HG02588 (cell line): ENCODE data around the gene UBE2J1.
"Not testable (repeated sequence)": the region's sequence is repeated elsewhere in the genome, so short reads cannot be mapped to it uniquely, and the experiment has no call there.

Experiments
- ATAC-seq: cut with Tn5 transposase; IDR thresholded peaks from one replicate; pipeline ENCODE4 v1.9.1; 2021; ENCODE audit warnings: mild to moderate bottlenecking, moderate library complexity; ENCODE audit not compliant: unreplicated experiment

The UBE2J1 gene, protein sequence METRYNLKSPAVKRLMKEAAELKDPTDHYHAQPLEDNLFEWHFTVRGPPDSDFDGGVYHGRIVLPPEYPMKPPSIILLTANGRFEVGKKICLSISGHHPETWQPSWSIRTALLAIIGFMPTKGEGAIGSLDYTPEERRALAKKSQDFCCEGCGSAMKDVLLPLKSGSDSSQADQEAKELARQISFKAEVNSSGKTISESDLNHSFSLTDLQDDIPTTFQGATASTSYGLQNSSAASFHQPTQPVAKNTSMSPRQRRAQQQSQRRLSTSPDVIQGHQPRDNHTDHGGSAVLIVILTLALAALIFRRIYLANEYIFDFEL

DNA sequence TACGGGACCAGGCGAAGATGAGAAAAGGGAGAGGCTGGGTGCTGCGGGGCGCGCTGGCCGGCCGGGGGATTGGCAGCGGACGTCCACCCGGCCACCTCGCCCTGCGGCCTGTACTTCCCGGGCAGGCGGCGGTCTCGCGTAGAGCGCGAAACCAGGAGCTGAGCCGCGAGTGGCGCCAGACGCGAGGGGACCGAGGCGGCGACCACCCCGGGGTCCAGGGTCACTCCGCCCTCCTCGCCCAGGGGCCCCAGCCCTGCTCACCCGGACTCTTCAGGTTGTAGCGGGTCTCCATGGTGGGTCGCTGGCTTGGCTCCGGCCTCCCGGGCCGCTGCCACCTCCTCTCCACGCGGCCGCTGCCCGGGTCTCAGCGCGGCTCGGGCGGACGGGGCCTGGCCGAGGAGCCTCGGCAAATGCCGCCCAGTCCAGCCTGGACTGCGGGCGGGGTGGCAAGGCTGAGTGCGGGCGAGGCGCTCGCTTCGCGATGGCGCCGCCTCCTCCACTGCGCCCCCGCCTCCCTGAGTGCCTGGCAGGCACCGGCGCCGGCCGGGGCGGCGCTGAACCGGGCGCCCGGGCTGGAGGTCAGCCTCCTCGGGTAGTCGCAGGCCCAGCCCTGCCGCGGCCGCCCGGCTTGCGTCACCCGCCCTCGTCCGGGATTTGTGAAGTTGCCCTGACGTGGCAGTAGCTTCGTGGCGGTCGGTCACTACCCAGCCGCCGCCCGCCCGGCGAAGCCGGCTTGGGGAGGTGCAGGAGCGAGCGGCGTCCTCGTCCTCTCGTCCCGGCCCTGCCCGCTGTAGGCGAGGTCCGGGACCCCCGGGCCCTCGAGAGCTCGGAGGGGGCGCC lies at the start of gene UBE2J1:
UBE2J1 (minus strand) TSS at position 445 of the 840 bp plus-strand sequence; CDS start at position 292, 153 bp downstream.
- ATAC-seq = peak; percentile 53

DNA sequence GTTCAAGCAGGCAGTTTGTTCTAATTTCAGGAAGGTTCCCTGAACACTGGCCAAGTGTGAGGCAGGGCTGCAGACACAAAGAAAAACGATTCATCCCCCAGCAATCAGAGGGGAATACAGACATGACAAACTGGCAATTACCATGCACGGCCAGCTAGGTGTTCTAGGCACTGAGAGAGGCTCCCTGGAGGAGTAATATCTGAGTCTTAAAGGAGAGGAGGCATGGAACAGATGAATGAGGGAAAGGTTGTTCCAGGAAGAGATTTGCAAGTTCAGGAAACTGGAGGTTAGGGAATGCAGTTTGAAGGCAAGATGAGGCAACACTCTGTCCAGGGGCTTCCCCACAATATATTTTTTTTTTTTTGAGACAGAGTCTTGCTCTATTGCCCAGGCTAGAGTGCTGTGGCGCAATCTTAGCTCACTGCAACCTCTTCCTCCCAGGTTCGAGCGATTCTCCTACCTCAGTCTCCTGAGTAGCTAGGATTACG lies 48.4 kb upstream of the UBE2J1 start:
- ATAC-seq = no peak

DNA sequence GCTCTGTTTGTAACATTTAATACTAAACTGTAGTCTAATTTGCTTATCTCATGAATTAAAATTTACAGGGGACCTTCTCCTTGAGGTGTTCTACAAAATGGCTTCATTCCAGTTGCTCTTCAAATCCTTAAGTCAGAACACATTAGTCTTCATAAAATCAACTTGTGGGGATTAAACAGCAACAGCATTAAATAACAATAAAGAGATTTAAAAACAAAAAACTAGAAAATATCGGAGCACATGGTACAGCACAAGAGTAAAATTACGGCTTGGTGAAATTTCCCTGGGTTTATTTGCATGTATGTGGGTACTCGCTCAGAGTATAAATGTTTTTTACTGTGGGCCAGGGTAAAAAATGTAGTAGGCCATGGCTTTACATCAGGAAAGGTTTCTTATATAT lies 47.5 kb upstream of the UBE2J1 start:
- ATAC-seq = no peak

DNA sequence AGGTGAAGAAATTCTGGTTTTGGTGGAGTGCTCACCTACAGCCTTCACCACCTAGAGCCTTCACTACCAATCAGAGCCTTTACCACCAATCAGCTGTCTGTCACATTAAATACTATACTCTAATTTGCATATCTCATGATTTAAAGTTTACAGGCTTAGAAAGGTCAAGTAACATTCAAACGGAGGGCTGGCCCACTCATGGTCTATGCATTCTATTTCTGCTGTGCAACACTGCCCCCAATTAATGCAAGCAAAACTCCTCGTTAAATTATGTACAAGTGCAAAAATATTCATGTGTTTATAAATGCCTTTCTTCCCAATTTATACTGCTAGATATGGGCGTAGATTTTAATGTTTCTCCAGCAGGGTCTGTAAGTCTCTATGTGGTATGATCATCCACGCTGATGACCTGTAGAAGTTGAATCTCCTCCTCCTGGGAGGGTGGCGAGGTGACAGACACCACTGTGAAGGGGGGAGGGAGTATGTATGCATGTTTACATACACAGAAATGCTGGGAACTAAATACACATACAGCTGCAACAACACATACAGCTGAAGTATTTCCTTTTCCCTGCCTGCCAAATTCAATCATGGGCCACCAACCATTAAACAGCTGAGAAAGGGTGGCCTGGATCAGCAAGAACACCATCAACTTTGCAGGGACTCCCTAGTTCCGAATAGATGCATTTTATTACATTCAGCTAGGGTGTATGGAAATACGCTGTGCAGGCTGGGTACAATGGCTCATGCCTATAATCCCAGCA lies 46.4 kb upstream of the UBE2J1 start:
- ATAC-seq = no peak

DNA sequence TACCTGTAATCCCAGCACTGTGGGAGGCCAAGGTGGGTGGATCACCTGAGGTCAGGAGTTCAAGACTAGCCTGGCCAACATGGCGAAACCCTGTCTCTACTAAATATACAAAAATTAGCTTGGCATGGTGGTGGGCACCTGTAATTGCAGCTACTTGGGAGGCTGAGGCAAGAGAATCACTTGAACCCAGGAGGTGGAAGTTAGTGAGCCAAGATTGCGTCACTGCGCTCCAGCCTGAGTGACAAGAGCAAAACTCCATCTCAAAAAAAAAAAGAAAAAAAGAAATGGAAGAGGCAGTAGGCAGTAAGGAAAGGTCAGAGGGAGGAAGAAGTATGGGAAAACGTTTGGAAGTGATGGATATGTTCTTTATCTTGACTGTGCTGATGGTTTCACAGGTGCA lies 45.4 kb upstream of the UBE2J1 start:
- not testable (repeated sequence) for ATAC-seq

DNA sequence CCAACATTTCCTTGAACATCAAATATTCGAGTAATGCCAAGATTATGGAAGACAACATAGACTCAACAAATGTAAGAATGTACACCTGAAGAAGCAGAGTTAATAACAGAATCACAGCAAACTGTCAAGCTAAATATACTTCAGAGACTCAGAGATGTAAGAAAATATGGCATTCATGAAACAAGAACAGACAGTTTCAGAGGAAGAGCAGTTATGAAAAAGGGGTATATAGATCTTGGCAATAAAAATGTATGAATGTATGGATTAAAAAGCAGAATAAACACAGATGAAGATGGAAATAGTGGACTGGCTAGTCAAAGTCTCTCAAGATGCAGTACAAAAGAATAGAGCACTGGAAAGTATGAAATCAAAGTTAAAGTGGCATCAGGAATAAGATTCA lies 41.1 kb upstream of the UBE2J1 start:
- no peak for ATAC-seq

DNA sequence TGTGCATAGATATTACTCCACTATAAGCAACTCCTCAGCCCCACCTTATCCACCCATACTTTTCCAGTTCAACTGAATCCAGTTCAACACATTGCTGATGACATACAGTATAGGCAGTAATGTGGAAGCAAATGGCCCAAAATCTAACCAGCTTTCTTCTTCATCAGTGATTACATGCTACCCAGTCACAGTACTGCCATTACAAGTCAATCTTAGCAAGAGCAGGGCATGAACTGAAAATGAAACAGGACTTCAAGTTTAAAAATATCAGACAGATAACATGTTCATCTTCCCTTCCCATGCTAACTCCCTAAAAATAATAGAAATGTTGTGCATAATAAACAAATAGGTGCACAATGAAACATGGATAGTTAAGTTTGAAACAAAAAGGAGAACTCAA lies 40.3 kb upstream of the UBE2J1 start:
- ATAC-seq = no peak

DNA sequence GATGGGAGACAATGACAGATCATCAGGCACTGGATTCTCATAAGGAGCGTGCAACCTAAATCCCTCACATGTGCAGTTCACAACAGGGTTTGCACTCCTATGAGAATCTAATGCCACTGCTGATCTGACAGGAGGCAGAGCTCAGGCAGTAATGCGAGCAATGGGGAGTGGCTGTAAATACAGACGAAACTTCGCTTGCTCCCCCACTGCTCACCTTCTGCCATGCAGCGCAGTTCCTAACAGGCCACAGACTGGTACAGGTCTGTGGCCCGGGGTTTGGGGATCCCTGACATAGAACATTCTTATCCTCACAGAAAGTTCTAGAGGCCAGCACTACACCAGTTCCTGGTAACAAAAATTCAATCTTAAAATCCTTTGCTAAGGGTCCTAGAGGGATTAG lies 36.3 kb upstream of the UBE2J1 start:
- no peak for ATAC-seq

DNA sequence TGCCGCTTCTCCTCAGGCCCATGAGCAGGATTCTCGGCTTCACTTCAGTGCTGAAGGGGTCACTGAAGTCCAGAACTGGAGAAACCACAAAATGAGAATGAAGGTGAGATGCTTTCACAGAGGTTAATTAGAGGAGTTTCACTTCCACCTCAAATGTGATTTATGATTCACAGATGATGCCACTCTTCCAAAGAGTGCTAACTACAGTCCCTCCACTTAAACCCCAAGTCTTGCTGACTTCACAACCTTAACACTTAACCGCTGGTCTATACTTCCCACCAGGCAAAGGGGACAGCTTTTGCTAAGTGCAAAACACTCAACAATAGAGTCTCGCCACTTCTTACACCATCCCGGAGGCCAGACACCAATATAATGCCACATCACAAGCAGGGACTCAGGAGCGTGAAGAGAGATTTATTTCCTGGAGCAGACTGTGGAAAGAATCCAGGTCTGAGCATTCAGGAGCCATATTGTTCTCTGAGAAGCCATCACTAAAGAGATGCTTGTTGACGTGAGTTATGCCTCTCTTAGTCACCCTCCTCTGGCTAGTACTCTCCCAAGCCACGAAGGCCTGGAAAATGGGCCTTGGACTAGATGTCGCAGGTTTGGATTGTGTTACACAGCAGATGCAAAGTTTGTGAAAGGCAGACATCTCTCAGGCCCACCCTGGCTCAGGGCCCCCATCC lies 35.1 kb upstream of the UBE2J1 start:
- peak; percentile 91 for ATAC-seq

DNA sequence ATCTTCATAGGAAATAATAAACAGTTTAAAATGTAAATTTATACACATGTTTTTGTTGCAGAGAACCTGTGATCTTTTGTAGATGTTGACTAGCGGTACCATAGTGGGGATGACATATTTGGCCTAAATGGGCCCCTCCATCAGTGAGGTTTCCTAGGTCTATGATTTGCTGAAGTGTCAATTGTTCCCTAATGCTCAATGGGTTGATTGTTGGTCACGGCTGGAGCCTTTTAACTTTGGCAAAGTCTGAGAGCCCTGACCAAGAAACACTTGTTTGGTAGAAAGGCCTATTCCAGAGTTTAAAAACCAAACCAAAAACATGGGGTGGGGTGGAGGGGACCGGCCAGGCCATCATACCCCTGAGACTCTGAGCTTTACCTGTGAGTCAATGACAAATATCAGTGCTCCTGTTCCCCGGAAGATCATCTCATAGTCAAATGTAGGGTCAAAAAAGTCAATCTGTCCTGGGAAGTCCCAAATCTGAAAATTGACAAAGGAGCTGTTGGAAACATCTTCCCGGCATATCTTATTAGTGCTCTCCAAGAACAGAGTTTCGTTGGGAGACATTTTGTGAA lies 34.5 kb upstream of the UBE2J1 start:
- peak; percentile 21 for ATAC-seq

DNA sequence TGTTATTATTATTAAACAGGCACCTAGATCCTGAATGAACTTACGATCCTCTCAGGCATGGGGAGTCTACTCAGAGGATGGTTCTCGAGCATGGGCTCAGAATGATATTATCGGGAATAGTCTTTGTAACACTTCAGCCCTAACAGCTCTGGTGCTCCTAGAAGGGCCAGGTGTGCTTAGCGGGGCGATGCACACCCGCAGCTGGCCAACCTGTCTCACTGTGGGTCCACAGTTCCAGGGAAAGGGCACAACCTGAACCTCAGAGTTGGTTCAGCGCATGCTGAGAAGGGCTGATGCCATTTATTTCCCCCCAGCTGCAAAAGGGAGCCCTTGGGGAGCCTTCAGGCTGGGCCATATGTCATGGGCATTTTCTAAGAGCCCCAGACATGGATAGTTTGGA lies 33.3 kb upstream of the UBE2J1 start:
- no peak for ATAC-seq

DNA sequence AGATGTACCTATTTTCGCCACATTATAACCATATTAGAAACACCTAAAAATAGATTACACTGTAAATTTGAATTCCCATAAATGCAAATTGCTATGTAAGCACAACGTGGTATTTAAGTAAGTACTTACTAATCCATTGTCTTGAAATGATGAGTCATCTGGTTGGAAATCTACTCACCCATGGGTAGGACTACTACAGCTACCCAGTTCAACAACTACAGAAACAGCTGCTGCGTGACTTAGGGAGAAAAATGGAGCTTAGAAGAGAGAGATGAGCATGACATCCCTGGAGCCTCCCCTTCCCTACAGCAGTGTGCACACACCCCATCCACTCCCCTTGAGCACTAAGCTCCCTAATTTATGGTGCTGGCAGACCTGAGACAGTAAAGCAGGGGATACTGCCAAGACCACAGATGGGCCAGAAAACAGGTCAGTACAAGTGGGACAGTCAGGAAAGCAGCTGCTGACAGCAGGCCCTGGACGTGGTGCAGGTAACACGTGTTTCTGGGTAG lies 32.7 kb upstream of the UBE2J1 start:
- no peak for ATAC-seq

DNA sequence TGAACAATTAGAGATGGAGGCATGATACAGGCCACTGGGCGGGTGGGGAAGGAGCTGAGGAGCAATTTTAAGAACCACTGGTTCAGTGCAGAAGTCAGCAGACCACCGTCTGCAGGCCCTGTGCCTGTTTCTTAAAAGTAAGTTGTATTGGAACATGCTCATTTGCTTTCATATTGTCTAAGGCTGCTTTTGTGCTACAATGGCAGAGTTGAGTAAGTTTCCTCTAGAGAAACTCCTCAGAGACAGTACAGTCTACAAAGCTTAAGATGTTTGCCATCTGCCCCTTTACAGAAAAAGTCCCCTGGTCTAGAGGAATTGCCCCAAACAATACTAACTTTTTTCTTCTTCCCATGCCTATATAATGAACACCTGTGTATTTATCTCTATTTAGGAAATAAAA lies 28.5 kb upstream of the UBE2J1 start:
- no peak for ATAC-seq

DNA sequence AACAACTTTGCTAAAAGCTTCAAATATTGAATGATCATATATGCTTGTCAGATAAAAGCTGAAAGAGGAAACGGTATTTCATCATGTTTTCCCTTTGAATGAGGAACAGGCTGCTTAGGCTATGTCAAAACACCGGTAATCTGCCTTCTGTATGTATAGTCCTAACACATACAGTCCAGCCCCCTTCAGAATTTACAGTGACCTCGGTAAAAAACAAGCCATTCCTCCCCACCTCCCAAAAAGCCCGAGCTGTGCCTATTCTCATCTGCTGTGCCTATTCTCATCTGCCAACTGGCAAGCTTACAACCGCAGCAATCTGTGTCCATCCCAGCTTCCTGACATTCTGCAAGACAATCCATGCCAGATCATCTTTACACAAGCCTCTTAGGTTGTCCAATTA lies 26.8 kb upstream of the UBE2J1 start:
- ATAC-seq = no peak

DNA sequence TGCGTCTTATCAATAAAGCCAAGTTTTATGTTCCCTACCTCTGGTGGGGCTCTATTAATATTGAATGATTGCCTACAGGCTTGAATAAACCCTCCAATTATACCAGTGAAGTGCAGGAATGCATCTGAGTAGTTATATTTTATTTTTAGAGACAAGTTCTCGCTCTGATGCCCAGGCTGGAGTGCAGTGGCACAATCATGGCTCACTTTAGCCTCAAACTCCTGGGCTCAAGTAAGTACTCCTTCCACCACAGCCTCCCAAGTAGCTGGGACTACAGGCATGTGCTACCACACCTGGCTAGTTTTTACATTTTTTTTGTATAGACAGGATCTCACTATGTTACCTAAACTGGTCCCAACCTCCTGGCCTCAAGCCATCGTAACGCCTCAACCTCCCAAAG lies 26.1 kb upstream of the UBE2J1 start:
- ATAC-seq = no peak

DNA sequence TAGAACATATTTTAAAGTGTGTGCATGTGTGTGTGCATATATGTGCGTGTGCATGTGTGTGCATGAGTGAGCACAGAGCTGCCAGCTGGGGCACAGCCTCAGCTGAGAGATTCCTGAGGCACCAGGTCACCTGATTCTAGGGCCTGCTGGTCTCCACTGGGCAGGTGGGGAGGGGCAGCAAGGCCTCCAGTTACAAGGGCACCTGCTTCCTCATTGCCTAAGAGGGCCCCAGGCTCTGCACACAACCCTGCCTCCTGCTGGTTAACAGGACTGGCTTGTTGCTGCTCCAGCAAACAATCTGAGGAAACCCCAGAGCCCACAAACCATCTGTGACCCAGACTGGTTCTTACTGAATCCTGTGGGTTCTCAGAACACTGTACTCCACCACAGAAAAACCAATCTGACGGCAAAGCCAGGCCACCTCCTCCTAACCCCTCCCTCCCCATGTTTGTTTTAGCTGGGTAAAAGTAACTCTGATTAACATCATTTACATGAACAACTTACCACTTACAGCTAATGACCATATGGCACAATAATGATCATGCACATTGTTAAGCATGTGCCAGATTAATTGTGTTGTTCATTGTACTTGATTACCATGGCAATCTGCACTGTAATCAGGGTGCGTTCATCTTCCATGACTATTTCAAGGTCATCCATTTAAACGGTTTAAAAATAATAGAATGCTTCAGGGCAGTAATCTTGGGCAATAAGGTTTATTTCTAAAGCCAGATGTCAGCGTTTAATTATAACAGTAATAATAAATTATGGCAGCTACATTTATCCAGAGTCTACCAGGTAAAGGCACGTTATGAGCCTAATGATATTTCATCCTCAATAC lies 23.1 kb upstream of the UBE2J1 start:
- ATAC-seq = peak; percentile 76

DNA sequence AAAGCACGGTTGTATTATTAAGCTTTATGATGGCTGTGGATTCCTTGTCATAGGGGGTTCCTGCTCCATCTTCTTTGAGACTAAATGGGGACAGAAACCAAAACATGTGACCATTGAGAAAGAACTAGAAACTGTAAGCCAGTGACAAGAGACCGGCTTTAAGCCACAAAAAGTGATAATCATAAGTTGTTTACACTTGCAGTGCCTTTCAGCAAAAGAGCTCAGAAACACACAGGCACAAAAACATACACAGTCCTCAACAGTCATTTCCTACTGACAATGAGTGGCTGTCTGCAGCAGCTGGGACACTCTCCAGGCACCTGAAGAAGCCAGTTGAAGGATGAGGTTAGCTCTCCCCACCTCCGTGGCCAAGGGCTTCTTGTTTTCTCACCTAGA lies 20.0 kb upstream of the UBE2J1 start:
- peak; percentile 44 for ATAC-seq

DNA sequence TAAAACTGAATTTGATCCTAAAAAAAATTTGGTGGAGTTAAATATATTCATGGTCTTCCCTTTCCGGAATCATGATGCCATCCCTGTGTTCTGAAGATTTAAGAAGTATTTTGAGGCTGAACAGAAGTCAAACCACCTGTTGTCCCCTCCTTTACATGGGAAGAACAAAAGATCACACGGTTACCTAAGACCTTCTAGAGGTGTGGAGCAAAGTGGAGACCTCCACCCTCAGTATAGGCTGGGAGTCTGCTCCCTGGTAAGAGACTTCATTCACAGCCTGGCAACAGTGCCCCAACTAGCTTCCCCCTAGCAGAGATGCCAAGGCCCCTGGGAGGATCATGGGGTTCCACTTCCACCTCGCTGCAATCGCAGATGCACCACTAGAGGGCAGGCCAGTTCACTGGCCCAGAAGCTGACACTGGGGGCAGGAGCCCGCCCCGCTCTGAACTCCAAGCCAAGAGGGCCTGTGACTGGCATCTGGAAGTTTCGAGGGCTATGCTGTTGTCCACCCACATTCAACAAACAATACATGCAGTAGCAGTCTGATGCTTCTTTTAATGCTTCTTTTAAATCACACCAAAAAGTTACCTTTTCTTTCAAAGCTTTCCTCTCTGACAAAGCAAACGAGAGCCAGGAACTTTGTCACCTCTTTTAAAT lies 19.5 kb upstream of the UBE2J1 start:
- peak; percentile 66 for ATAC-seq

DNA sequence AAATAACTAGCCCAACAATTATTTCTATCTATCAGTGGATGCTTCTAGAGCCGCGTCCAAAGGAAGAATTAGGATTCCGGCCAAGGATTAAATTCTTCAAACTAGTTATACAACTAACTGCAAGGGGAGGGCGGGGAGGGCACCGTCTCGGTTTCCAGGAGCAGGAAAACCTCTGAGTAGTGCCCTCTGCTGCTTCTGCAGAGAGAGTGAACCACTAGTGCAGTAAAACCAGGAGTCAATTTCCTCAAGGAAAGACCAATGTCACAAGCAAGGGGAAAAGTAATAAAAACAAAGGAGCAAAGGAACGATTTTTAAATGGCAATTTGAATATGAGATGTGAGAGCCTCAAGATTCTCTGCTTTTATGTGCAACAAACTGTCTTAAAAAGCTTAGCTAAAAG lies 16.5 kb upstream of the UBE2J1 start:
- no peak for ATAC-seq
